ENCODE data around the gene ADAMTS10.
A peak's percentile ranks its signal among the peaks of the same experiment; 100 is the strongest.

Gene ADAMTS10

GRCh38 chr19:8643860-8644653 is 33.5 kb upstream of the ADAMTS10 start:
- H3K36me3 ChIP-seq (ENCODE audit: control insufficient read depth, low read length), result no peaks in the 10 kb centered on the region
- no peaks in the 10 kb centered on the region for H3K9me2 ChIP-seq (replicated peaks; ENCODE audit: control insufficient read depth, low read length)
- no peaks in the 10 kb centered on the region for H3K27me3 ChIP-seq (ENCODE audit: control insufficient read depth, low read length)
- H3K27ac ChIP-seq (ENCODE audit: low read depth, low read length), result no peak overlapping the region
- TF ChIP-seq EZH2phosphoT487 (IDR thresholded peaks at IDR 0.05; ENCODE audit: borderline replicate concordance, low read length) (no peak), CTCF (IDR thresholded peaks at IDR 0.05; ENCODE audit: low read depth, low read length, poor library complexity, severe bottlenecking) (no peak)
- H3K4me2 ChIP-seq (ENCODE audit: low read length), result no peak overlapping the region
- no peaks in the 10 kb centered on the region for H3F3A ChIP-seq (ENCODE audit: control insufficient read depth, insufficient read depth)
- H3K79me2 ChIP-seq (ENCODE audit: control insufficient read depth, low read length), result no peaks in the 10 kb centered on the region
- H3K4me3 ChIP-seq (ENCODE audit: low read length), result no peak overlapping the region
- H3K9me3 ChIP-seq (ENCODE audit: control insufficient read depth, insufficient read depth, low read length), result no peaks in the 10 kb centered on the region
- H4K20me1 ChIP-seq (ENCODE audit: control insufficient read depth, insufficient read depth, low read depth, low read length), result no peaks in the 10 kb centered on the region
- H3K4me1 ChIP-seq (ENCODE audit: control insufficient read depth, low read length), result no peaks in the 10 kb centered on the region

- no peak overlapping the region for H3K27ac ChIP-seq (ENCODE audit: low read depth, low read length)
- H3F3A ChIP-seq (ENCODE audit: control insufficient read depth, insufficient read depth), result no peaks in the 10 kb centered on the region
- H3K27me3 ChIP-seq (ENCODE audit: control insufficient read depth, low read length), result no peaks in the 10 kb centered on the region
Observed at GRCh38 chr19:8642561-8642960, 32.0 kb upstream of the ADAMTS10 start.

GRCh38 chr19:8641908-8642547 is 31.5 kb upstream of the ADAMTS10 start:
- Histone ChIP-seq H3K4me3 (ENCODE audit: low read length) (no peak overlapping the region), H3K4me1 (ENCODE audit: control insufficient read depth, low read length) (no peaks in the 10 kb centered on the region), H3K4me2 (ENCODE audit: low read length) (no peak overlapping the region), H3K79me2 (ENCODE audit: control insufficient read depth, low read length) (no peaks in the 10 kb centered on the region), H3F3A (ENCODE audit: control insufficient read depth, insufficient read depth) (no peaks in the 10 kb centered on the region), H4K20me1 (ENCODE audit: control insufficient read depth, insufficient read depth, low read depth, low read length) (no peaks in the 10 kb centered on the region), H3K36me3 (ENCODE audit: control insufficient read depth, low read length) (no peaks in the 10 kb centered on the region), H3K27ac (ENCODE audit: low read depth, low read length) (no peak overlapping the region), H3K9me2 (replicated peaks; ENCODE audit: control insufficient read depth, low read length) (no peaks in the 10 kb centered on the region), H3K27me3 (ENCODE audit: control insufficient read depth, low read length) (no peaks in the 10 kb centered on the region), H3K9me3 (ENCODE audit: control insufficient read depth, insufficient read depth, low read length) (no peaks in the 10 kb centered on the region)
- TF ChIP-seq EZH2phosphoT487 (IDR thresholded peaks at IDR 0.05; ENCODE audit: borderline replicate concordance, low read length) (no peak), CTCF (IDR thresholded peaks at IDR 0.05; ENCODE audit: low read depth, low read length, poor library complexity, severe bottlenecking) (peak; percentile 73)

More at GRCh38 chr19:8642561-8642960, 32.0 kb upstream of the ADAMTS10 start:
- no peaks in the 10 kb centered on the region for H3K9me3 ChIP-seq (ENCODE audit: control insufficient read depth, insufficient read depth, low read length)
- no peak overlapping the region for H3K4me3 ChIP-seq (ENCODE audit: low read length)
- no peaks in the 10 kb centered on the region for H3K9me2 ChIP-seq (replicated peaks; ENCODE audit: control insufficient read depth, low read length)
- H4K20me1 ChIP-seq (ENCODE audit: control insufficient read depth, insufficient read depth, low read depth, low read length), result no peaks in the 10 kb centered on the region
- no peaks in the 10 kb centered on the region for H3K4me1 ChIP-seq (ENCODE audit: control insufficient read depth, low read length)
- TF ChIP-seq CTCF (IDR thresholded peaks at IDR 0.05; ENCODE audit: low read depth, low read length, poor library complexity, severe bottlenecking) (no peak), EZH2phosphoT487 (IDR thresholded peaks at IDR 0.05; ENCODE audit: borderline replicate concordance, low read length) (no peak)
- no peak overlapping the region for H3K4me2 ChIP-seq (ENCODE audit: low read length)
- H3K79me2 ChIP-seq (ENCODE audit: control insufficient read depth, low read length), result no peaks in the 10 kb centered on the region
- no peaks in the 10 kb centered on the region for H3K36me3 ChIP-seq (ENCODE audit: control insufficient read depth, low read length)

All from DOHH2 (cell line).